HCT116 (cell line): ENCODE data around the gene NELFB. TPM values are rescaled to one million over a fixed set of nuclear protein-coding genes. Genes with fewer than 3 reads are reported as not detected.

Experiments
- ATAC-seq: fragments of 200-7000 bp; cut with Tn5 transposase; 2 replicates; pipeline ENCODE4 v1.9.1; 2020; ENCODE audit warnings: mild to moderate bottlenecking, moderate library complexity
- BruUV-seq: library from RNA; stranded (reverse); fragments of 400-500 nt; replicated peaks from 2 replicates; lab custom pipeline; 2021; lab: Mats Ljungman, UMichigan
- CTCF ChIA-PET: fragments of 300-600 bp; sonication (Branson Sonifier 250); formaldehyde crosslinking; loops from one replicate; lab custom pipeline; 2021; ENCODE audit warnings: antibody characterized with exemption; lab: Charles Lee
- POLR2A ChIA-PET: fragments of 300-600, 350-600 bp; sonication (Branson Sonifier 250); formaldehyde crosslinking; loops from one replicate; lab custom pipeline; 2021; ENCODE audit warnings: antibody characterized with exemption; lab: Charles Lee
- RAD21 ChIA-PET, 2 experiments: fragments of 300-600 bp; sonication (Branson Sonifier 250); formaldehyde crosslinking; loops; one replicate each; lab custom pipeline; 2023; ENCODE audit warnings: low total read pairs in 2 of 2; ENCODE audit not compliant: uncharacterized antibody in 2 of 2, unreplicated experiment in 2 of 2, low non-redundant PET in 1 of 2; lab: Charles Lee
- DNase-seq: peaks from one replicate; pipeline ENCODE4 v3.0.0-alpha.2; 2010; ENCODE audit warnings: low read depth, low spot score
- H2AFZ ChIP-seq: fragments of 200-600 bp; shearing (Covaris generic), sonication (generic); 2 replicates; pipeline ENCODE4 v1.6.1; 2017; ENCODE audit warnings: low read depth, mixed run types, mixed read lengths, antibody characterized with exemption, low read length; ENCODE audit not compliant: poor library complexity, severe bottlenecking
- H3K27ac ChIP-seq: 2 replicates; pipeline ENCODE4 v1.5.1; 2012; ENCODE audit warnings: low read depth, low read length
- H3K27me3 ChIP-seq: fragments of 200-600 bp; sonication (generic); 2 replicates; pipeline ENCODE4 v1.6.1; 2016; ENCODE audit warnings: mixed run types, low read length, mixed read lengths; ENCODE audit not compliant: insufficient read depth
- H3K36me3 ChIP-seq, 2 experiments: fragments of 200-500 bp in 1 of 2; fragments of 200-600 bp in 1 of 2; sonication (Bioruptor generic) in 1 of 2; sonication (generic) in 1 of 2; 2 replicates each; pipeline versions ENCODE4 v1.5.1 to v1.6.1; 2014 to 2016; ENCODE audit warnings: low read length in 2 of 2, inconsistent platforms in 1 of 2, mixed read lengths in 1 of 2, mixed run types in 1 of 2; ENCODE audit not compliant: insufficient read depth in 2 of 2, control insufficient read depth in 1 of 2
- H3K4me1 ChIP-seq, 2 experiments: fragments of 200-600 bp in 1 of 2; sonication (generic) in 1 of 2; 2 replicates each; pipeline versions ENCODE4 v1.5.1 to v1.6.1; 2012 to 2017; ENCODE audit warnings: low read length in 2 of 2, inconsistent platforms in 1 of 2, mild to moderate bottlenecking in 1 of 2, mixed read lengths in 1 of 2, mixed run types in 1 of 2, moderate library complexity in 1 of 2; ENCODE audit not compliant: insufficient read depth in 2 of 2, control insufficient read depth in 1 of 2
- H3K4me2 ChIP-seq: fragments of 200-600 bp; sonication (generic); 2 replicates; pipeline ENCODE4 v1.6.1; 2017; ENCODE audit warnings: mixed run types, low read length, mixed read lengths
- H3K4me3 ChIP-seq, 2 experiments: fragments of 200-600 bp in 1 of 2; sonication (generic) in 1 of 2; replicated peaks in 1 of 2; 2 replicates each; pipeline ENCODE4 v1.5.1; 2011 to 2016; ENCODE audit warnings: low read length in 2 of 2, control low read depth in 1 of 2, low read depth in 1 of 2, mild to moderate bottlenecking in 1 of 2, mixed read lengths in 1 of 2, mixed run types in 1 of 2
- H3K79me2 ChIP-seq: fragments of 200-600 bp; sonication (generic); 2 replicates; pipeline ENCODE4 v1.6.1; 2017; ENCODE audit warnings: mild to moderate bottlenecking, mixed run types, low read length, moderate library complexity, mixed read lengths; ENCODE audit not compliant: insufficient read depth
- H3K9ac ChIP-seq: fragments of 200-600 bp; sonication (generic); 2 replicates; pipeline ENCODE4 v1.6.1; 2016; ENCODE audit warnings: low read length, mixed read lengths
- H3K9me2 ChIP-seq: fragments of 200-600 bp; sonication (generic), shearing (Covaris generic); 2 replicates; pipeline ENCODE4 v1.6.1; 2017; ENCODE audit warnings: mixed run types, mild to moderate bottlenecking, moderate library complexity; ENCODE audit not compliant: insufficient read depth
- H3K9me3 ChIP-seq, 2 experiments: fragments of 200-500 bp in 1 of 2; fragments of 200-600 bp in 1 of 2; sonication (Bioruptor generic) in 1 of 2; sonication (generic) in 1 of 2; 2 replicates each; pipeline ENCODE4 v1.6.1; 2014 to 2017; ENCODE audit warnings: low read length in 2 of 2, mixed read lengths in 2 of 2, inconsistent platforms in 1 of 2, low read depth in 1 of 2, mild to moderate bottlenecking in 1 of 2, mixed run types in 1 of 2, moderate library complexity in 1 of 2; ENCODE audit not compliant: control insufficient read depth in 1 of 2, insufficient read depth in 1 of 2
- H4K20me1 ChIP-seq: fragments of 200-600 bp; sonication (generic), shearing (Covaris generic); 2 replicates; pipeline ENCODE4 v1.6.1; 2017; ENCODE audit warnings: mixed run types, mild to moderate bottlenecking, moderate library complexity; ENCODE audit not compliant: insufficient read depth
- ATF3 ChIP-seq: IDR thresholded peaks from 2 replicates; pipeline ENCODE4 v1.6.1; 2012
- CBX3 ChIP-seq: IDR thresholded peaks from 2 replicates; pipeline ENCODE4 v1.6.1; 2012; ENCODE audit warnings: low read depth
- EGR1 ChIP-seq: IDR thresholded peaks from 2 replicates; pipeline ENCODE4 v1.6.1; 2012; ENCODE audit warnings: low read depth
- ELF1 ChIP-seq: IDR thresholded peaks from 2 replicates; pipeline ENCODE4 v1.6.1; 2012; ENCODE audit warnings: low read depth, borderline replicate concordance
- EZH2 ChIP-seq: fragments of 200-600 bp; sonication (generic); IDR thresholded peaks from 2 replicates; pipeline ENCODE4 v1.6.1; 2017; ENCODE audit warnings: antibody characterized with exemption, mixed run types
- FOSL1 ChIP-seq: IDR thresholded peaks from 2 replicates; pipeline ENCODE4 v1.6.1; 2012; ENCODE audit warnings: low read depth
- MAX ChIP-seq: IDR thresholded peaks from 2 replicates; pipeline ENCODE4 v1.6.1; 2012
- POLR2AphosphoS5 ChIP-seq: IDR thresholded peaks from 2 replicates; pipeline ENCODE4 v1.6.1; 2011; ENCODE audit warnings: mild to moderate bottlenecking, low read depth, low read length, moderate library complexity
- SIN3A ChIP-seq: IDR thresholded peaks from 2 replicates; pipeline ENCODE4 v1.6.1; 2012; ENCODE audit warnings: low read depth
- SRF ChIP-seq: IDR thresholded peaks from 2 replicates; pipeline ENCODE4 v1.6.1; 2012; ENCODE audit warnings: low read depth
- TCF7L2 ChIP-seq: IDR thresholded peaks from 2 replicates; pipeline ENCODE4 v1.7.0; 2011; ENCODE audit warnings: borderline replicate concordance, inconsistent platforms; ENCODE audit not compliant: insufficient read depth, insufficient read length; ENCODE audit errors: extremely low read depth
- ZBTB33 ChIP-seq: IDR thresholded peaks from 2 replicates; pipeline ENCODE4 v1.6.1; 2011; ENCODE audit warnings: mild to moderate bottlenecking, low read length, moderate library complexity; ENCODE audit not compliant: insufficient replicate concordance; ENCODE audit errors: extremely low read depth
- ZFX ChIP-seq: fragments of 450-650 bp; IDR thresholded peaks from 2 replicates; pipeline ENCODE4 v1.6.1; 2017
- ZNF274 ChIP-seq: fragments of 200-500 bp; sonication (Bioruptor generic); IDR thresholded peaks from 2 replicates; pipeline ENCODE4 v1.6.1; 2014; ENCODE audit warnings: mild to moderate bottlenecking, low read depth, low read length, inconsistent platforms
- intact Hi-C: fragments of 100-400 bp; cut with micrococcal nuclease; formaldehyde crosslinking; loops from 2 replicates; pipeline ENCODE4 v1.10.0; 2022
- total RNA-seq: library from RNA; stranded (reverse); gene quantifications from one replicate; pipeline ENCODE4 v1.2.1, GENCODE V29; 2021; ENCODE audit not compliant: unreplicated experiment

The NELFB gene
- total RNA-seq, 1 experiment from 2014 or later: 86.4 TPM

DNA sequence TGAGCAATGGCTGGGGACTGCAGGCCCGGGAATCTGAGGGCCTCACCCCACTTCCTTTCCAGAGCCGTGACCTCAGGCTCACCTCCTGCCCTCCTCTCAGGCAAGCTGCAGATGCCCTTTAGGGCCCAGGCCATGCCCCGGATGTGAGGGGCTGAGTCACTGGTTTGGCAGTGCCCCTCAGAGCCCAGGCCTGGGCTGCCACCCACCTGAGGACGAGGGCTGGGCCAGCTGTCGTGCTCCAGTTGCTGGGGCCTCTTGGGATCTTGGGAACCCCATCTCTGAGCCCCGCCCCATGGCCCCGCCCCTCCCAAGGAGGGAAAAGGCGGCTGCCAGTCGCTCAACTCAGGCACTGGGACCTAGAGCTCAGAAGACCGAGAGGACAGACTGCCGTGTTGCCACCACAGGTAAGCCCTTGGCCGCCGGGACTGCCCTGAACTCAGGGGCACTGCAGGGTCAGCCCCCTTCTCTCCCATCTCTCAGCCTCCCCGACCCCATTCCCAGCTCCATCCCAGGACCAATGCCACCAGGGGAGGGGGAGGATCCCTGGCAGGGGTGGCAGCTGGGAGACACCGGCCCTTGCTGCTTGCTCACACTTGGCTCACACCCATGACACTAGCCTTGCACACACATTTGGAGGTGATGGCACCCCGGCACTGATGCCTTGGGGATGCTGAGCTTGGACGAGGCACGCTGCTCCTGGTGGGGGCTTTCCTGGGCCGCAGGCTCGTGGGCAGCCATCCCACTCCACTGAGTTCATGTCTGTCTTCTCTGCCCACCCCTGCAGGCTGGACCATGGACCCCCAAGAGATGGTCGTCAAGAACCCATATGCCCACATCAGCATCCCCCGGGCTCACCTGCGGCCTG is 30.1 kb upstream of the NELFB start, which contains the start of gene CYSRT1:
TSS of gene CYSRT1 (plus strand) at position 345 of the 865 bp plus-strand sequence. CDS start at position 793, 448 bp downstream.
- Histone ChIP-seq H3K4me2 (peak within 1 kb of the TSS; percentile 99), H3K79me2 (no peaks in the 10 kb centered on the region), H3K9ac (peak within 1 kb of the TSS; percentile 97), H3K36me3 (no peaks in the 10 kb centered on the region), H3K4me1 (peaks cover 44 to 71% of the 10 kb centered on the region in 2 experiments), H3K9me3 (no peaks in the 10 kb centered on the region), H3K27ac (peak within 1 kb of the TSS; percentile 88), H3K27me3 (no peaks in the 10 kb centered on the region), H3K9me2 (no peaks in the 10 kb centered on the region), H4K20me1 (no peaks in the 10 kb centered on the region), H2AFZ (no peak within 1 kb of the TSS), H3K4me3 (peak within 1 kb of the TSS; percentile 82 to 99)
- CTCF ChIA-PET: interaction anchor here (1.0 to 4.7 kb wide), 5 partner anchors 12 to 178 kb away, joined by 3 to 43 read pairs (median 8); partner anchors contain the start of genes ANAPC2, NPDC1 and SSNA1
- POLR2A ChIA-PET: interaction anchor here (0.6 to 1.4 kb wide), 4 partner anchors 8 to 62 kb away, joined by 3 to 6 read pairs (median 4); a partner anchor contains a TSS
- BruUV-seq: TSS peak; percentile 53
- RAD21 ChIA-PET: interaction anchor here in 1 of 2 experiments (0.6 kb wide), 1 partner anchor 94 kb away, joined by 3 read pairs; no protein-coding TSS in a partner anchor
- TF ChIP-seq ZFX: no peak
- intact Hi-C loops: loop anchor here (5.0 to 10.0 kb wide), 3 partner anchors 38 to 440 kb away; partner anchors contain the start of genes ANAPC2, NPDC1 and SSNA1
- ATAC-seq (no peak), DNase-seq (no peak)

- Histone ChIP-seq H3K9me2 (no peaks in the 10 kb centered on the region), H2AFZ (no peak overlapping the region), H3K4me1 (peaks cover 44 to 72% of the 10 kb centered on the region in 2 experiments), H3K27me3 (no peaks in the 10 kb centered on the region), H3K4me3 (no peak overlapping the region), H4K20me1 (no peaks in the 10 kb centered on the region), H3K36me3 (no peaks in the 10 kb centered on the region), H3K9ac (peak overlapping the region; percentile 97), H3K27ac (peak overlapping the region; percentile 88), H3K4me2 (peak overlapping the region; percentile 99), H3K79me2 (no peaks in the 10 kb centered on the region), H3K9me3 (no peaks in the 10 kb centered on the region)
- RAD21 ChIA-PET: interaction anchor here (1.8 to 1.9 kb wide), 2 partner anchors 37 kb away, joined by 7 to 9 read pairs; partner anchors contain the start of genes ANAPC2 (in 2 of the 2) and SSNA1 (in 2 of the 2)
- CTCF ChIA-PET: interaction anchor here (1.2 to 4.7 kb wide), 6 partner anchors 12 to 197 kb away, joined by 4 to 43 read pairs (median 14); partner anchors contain the start of genes ANAPC2 and SSNA1
- intact Hi-C loops: loop anchor here (5.0 to 10.0 kb wide), 3 partner anchors 39 to 441 kb away; partner anchors contain the start of genes ANAPC2, NPDC1 and SSNA1
- ATAC-seq: no peak
- POLR2A ChIA-PET: interaction anchor here (1.1 to 2.5 kb wide), 6 partner anchors 9 to 63 kb away, joined by 3 to 16 read pairs (median 6); partner anchors contain the start of genes ANAPC2, SSNA1, TPRN and TUBB4B
- DNase-seq: no peak
- BruUV-seq: no TSS peak
- TF ChIP-seq TCF7L2: no peak
- TF ChIP-seq POLR2AphosphoS5: no peak
- TF ChIP-seq EGR1: no peak
- no peak for TF ChIP-seq SIN3A
- TF ChIP-seq CBX3: no peak
- no peak for TF ChIP-seq EZH2
- no peak for TF ChIP-seq MAX
- no peak for TF ChIP-seq ELF1
- TF ChIP-seq ATF3: no peak
- no peak for TF ChIP-seq ZBTB33
- no peak for TF ChIP-seq FOSL1
- no peak for TF ChIP-seq SRF
- no peak for TF ChIP-seq ZNF274
- TF ChIP-seq ZFX: no peak
Measured at GRCh38 chr9:137225699-137226331, 29.3 kb upstream of the NELFB start.
